Colonic mucosa (tissue), 4 donors: ENCODE measurements around the gene TPI1. TPM values are rescaled to one million over a fixed set of nuclear protein-coding genes. Genes with fewer than 3 reads are reported as not detected.

ENCODE experiments used
- DNase-seq: peaks from one replicate; pipeline ENCODE4 v3.0.0-alpha.2; 2020
- H3K27ac ChIP-seq: fragments of 200-600 bp; one replicate; pipeline ENCODE4 v1.8.0; 2021
- H3K27me3 ChIP-seq: fragments of 200-600 bp; one replicate; pipeline ENCODE4 v1.8.0; 2021
- H3K36me3 ChIP-seq: fragments of 200-600 bp; one replicate; pipeline ENCODE4 v1.8.0; 2021
- H3K4me1 ChIP-seq: fragments of 200-600 bp; one replicate; pipeline ENCODE4 v1.8.0; 2021; ENCODE audit warnings: mild to moderate bottlenecking
- H3K4me3 ChIP-seq: fragments of 200-600 bp; one replicate; pipeline ENCODE4 v1.8.0; 2021
- H3K9ac ChIP-seq, 2 donors: one replicate each; pipeline ENCODE4 v1.7.0; 2013; ENCODE audit warnings: control low read depth in 2 of 2, low read depth in 2 of 2, low read length in 2 of 2
- H3K9me3 ChIP-seq: fragments of 200-600 bp; one replicate; pipeline ENCODE4 v1.8.0; 2021
- CTCF ChIP-seq: fragments of 200-600 bp; IDR thresholded peaks from one replicate; pipeline ENCODE4 v1.8.0; 2022; ENCODE audit warnings: antibody characterized with exemption, mild to moderate bottlenecking
- intact Hi-C: fragments of 100-400 bp; cut with DNase I; formaldehyde crosslinking; loops from one replicate; pipeline ENCODE4 v1.14.1; 2022
- total RNA-seq, 2 donors: library from RNA; stranded (reverse); fragmentation: NEBNext Ultra II Directional in 1 of 2; extraction: Animal tissue kit (Norgen Biotek cat#: 25700) in 1 of 2; gene quantifications; one replicate each; pipeline ENCODE4 v1.2.1, GENCODE V29; 2021
- donor health status: healthy.
- donor health status: DM: no; HTN: no; CAD: no.
- donor health status: DM: no; HTN: no; CAD: no.

Gene TPI1
- total RNA-seq, 2 donors from 2014 or later: 1,097 to 1,106 TPM

DNA sequence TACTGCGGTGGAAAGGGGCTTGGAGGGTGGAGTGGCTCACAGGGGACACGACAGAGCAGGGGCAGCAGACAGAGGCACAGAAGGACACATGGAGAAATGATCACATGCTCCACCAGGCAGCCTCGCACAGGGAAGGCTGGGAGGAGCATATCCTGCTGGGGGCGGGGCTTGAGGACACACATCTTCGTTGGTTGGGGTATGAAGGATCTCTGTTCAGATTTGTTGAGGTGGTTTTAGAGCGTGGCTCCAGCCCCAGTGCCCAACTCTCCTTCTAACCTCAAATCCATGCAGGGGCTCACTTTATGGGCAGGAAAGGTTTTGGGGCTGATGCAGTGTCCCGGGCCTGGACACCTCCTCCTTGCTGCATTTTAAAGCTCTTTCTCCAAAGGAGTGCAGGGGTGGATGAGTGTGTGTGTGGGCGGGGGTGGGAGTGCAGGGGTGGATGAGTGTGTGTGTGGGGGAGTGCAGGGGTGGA, 39.9 kb upstream of the TPI1 start:
- DNase-seq: peak; percentile 86
- H3K9ac ChIP-seq: no peak overlapping the region
- H3K27ac ChIP-seq: no peak overlapping the region
- TF ChIP-seq CTCF: no peak
- intact Hi-C loops: loop anchor here (5.0 kb wide), 1 partner anchor 75 kb away; the partner anchor contains the start of gene MLF2
- H3K4me1 ChIP-seq: no peaks in the 10 kb centered on the region
- H3K36me3 ChIP-seq: no peaks in the 10 kb centered on the region
- peaks cover 23% of the 10 kb centered on the region for H3K27me3 ChIP-seq
- H3K4me3 ChIP-seq: no peak overlapping the region
- H3K9me3 ChIP-seq: no peaks in the 10 kb centered on the region

DNA sequence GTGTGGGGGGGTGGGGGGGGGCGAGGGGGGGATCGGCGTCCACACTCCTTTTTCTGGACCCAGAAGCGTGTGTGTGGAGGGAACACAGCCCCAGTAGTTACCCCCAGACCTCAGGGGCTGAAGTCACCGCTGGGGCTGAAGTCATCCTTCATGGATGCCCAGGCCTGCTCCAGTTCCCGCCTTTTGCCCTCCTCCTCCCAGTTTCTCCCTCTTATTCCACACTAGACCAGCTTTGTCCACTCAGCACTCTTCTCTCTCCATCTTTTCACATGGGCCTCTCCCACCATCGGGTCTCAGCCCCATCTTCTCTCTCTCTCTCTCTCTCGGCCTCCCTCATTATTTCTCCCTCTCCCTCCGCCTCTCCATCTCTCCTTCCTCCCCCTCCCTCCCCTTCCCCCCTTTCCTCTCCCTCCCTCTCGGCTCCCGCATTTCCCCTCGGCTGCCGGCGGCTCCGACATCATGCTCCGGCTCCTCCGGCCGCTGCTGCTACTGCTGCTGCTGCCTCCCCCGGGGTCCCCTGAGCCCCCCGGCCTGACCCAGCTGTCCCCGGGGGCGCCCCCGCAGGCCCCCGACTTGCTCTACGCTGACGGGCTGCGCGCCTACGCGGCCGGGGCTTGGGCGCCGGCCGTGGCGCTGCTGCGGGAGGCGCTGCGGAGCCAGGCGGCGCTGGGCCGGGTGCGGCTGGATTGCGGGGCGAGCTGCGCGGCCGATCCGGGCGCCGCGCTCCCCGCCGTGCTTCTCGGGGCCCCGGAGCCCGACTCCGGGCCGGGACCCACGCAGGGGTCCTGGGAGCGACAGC, 39.1 kb upstream of the TPI1 start, which contains the start of gene P3H3:
P3H3 (plus strand) TSS at position 426 of the 799 bp plus-strand sequence; CDS start at position 460, 34 bp downstream.
- Histone ChIP-seq H3K9ac (peak within 1 kb of the TSS; percentile 77 to 80), H3K27ac (no peak within 1 kb of the TSS), H3K27me3 (peaks cover 20% of the 10 kb centered on the region), H3K4me3 (peak within 1 kb of the TSS; percentile 53), H3K9me3 (no peaks in the 10 kb centered on the region), H3K36me3 (no peaks in the 10 kb centered on the region), H3K4me1 (no peaks in the 10 kb centered on the region)
- DNase-seq: no peak
- intact Hi-C loops: loop anchor here (5.0 kb wide), 1 partner anchor 76 kb away; the partner anchor contains the start of gene MLF2
- no peak for TF ChIP-seq CTCF

- Histone ChIP-seq H3K27me3 (peaks cover 16% of the 10 kb centered on the region), H3K4me1 (no peaks in the 10 kb centered on the region), H3K36me3 (no peaks in the 10 kb centered on the region), H3K9ac (peak overlapping the region; percentile 77 to 80), H3K9me3 (no peaks in the 10 kb centered on the region), H3K4me3 (peak overlapping the region; percentile 53), H3K27ac (no peak overlapping the region)
- intact Hi-C loops: loop anchor here (5.0 kb wide), 1 partner anchor 77 kb away; the partner anchor contains the start of gene MLF2
- TF ChIP-seq CTCF: no peak
- no peak for DNase-seq
Measured at GRCh38 chr12:6828781-6829535, 38.4 kb upstream of the TPI1 start.

GRCh38 chr12:6829536-6830220, 37.7 kb upstream of the TPI1 start:
- Histone ChIP-seq H3K27me3 (peaks cover 16% of the 10 kb centered on the region), H3K9me3 (no peaks in the 10 kb centered on the region), H3K27ac (no peak overlapping the region), H3K4me1 (no peaks in the 10 kb centered on the region), H3K4me3 (peak overlapping the region; percentile 53), H3K36me3 (no peaks in the 10 kb centered on the region), H3K9ac (peak overlapping the region; percentile 77 to 80)
- TF ChIP-seq CTCF: no peak
- DNase-seq: no peak
- intact Hi-C loops: loop anchor here (5.0 kb wide), 1 partner anchor 77 kb away; the partner anchor contains the start of gene MLF2
